ENCODE data around the gene GDPD5. TPM values are rescaled to one million over a fixed set of nuclear protein-coding genes. Genes with fewer than 3 reads are reported as not detected.

Gene GDPD5
- total and polyA plus RNA-seq, 9 of the 15 experiments (the other 6 are each of a cell fraction or from before 2014, with no cell fraction given): 0.32 to 27.3 (median 8.0) TPM

DNA sequence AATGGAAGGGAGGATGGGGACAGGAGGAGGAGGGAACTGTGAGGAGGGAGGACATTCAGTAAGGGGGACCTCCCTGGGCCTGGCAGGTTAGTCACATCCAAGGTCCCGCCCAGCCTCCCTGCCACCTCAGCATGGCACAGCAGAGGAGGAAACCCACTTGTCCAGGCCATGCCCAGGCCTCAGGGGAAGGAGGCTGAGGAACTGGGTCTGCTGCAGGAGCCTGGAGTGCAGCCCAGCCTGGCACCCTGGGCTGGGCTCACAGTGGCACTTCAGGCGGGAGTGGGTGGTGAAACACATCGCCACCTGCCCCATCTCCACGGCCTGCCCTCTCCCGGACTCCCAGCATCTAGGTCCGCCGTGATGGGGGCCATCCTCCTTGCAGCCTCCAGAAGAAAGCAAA, 75.5 kb downstream of the GDPD5 start:
- Histone ChIP-seq H3K27ac (ENCODE audit: extremely low read depth, low read depth, low read length) (no peak overlapping the region), H3K4me2 (ENCODE audit: insufficient read depth, low read length) (no peak overlapping the region), H4K20me1 (replicated peaks; ENCODE audit: control insufficient read depth, insufficient read depth, low read length) (no peaks in the 10 kb centered on the region), H3K4me1 (replicated peaks in 1 of 2; ENCODE audit: control insufficient read depth in 2 of 2, insufficient read depth in 2 of 2, low read length in 2 of 2) (peaks cover 0 to 9% of the 10 kb centered on the region in 2 experiments; a peak in 1 of 5 replicates), H2AFZ (ENCODE audit: low read depth, low read length) (no peak overlapping the region), H3K9me1 (ENCODE audit: control insufficient read depth, insufficient read depth, low read length) (no peaks in the 10 kb centered on the region), H3K27me3 (ENCODE audit: control insufficient read depth in 2 of 2, insufficient read depth in 2 of 2, low read length in 2 of 2) (no peaks in the 10 kb centered on the region), H3K9ac (ENCODE audit: insufficient read depth in 1 of 2, low read depth in 2 of 2, low read length in 2 of 2) (no peak overlapping the region), H3K4me3 (no peak overlapping the region), H3K9me3 (replicated peaks; ENCODE audit: control insufficient read depth, insufficient read depth, low read depth, low read length) (no peaks in the 10 kb centered on the region), H3K36me3 (ENCODE audit: control insufficient read depth, insufficient read depth, low read length) (no peaks in the 10 kb centered on the region; the same call in 2 of the 3 replicates), H3K79me2 (ENCODE audit: control insufficient read depth, insufficient read depth, low read length) (no peaks in the 10 kb centered on the region)
- WGBS (ENCODE audit: insufficient coverage, low coverage, missing lambda C conversion rate): 57% methylated on average over 7 of the region's 7 CpGs
- POLR2A ChIA-PET: interaction anchor here (0.5 kb wide), 1 partner anchor 873 kb away, joined by 4 read pairs; no protein-coding TSS in a partner anchor
- in situ Hi-C loops (cut with MboI): no loop called here
- TF ChIP-seq JUND (IDR thresholded peaks at IDR 0.05; ENCODE audit: borderline replicate concordance, low read depth, low read length) (no peak), JUND (tag; IDR thresholded peaks at IDR 0.05; ENCODE audit: borderline replicate concordance, low read depth, low read length) (no peak), NFYB (IDR thresholded peaks at IDR 0.05; ENCODE audit: extremely low read depth, insufficient read length) (no peak), ZNF408 (CRISPR knock-in tag; IDR thresholded peaks at IDR 0.05; ENCODE audit: low read depth) (no peak)
- TF ChIP-seq, protein P1, sequence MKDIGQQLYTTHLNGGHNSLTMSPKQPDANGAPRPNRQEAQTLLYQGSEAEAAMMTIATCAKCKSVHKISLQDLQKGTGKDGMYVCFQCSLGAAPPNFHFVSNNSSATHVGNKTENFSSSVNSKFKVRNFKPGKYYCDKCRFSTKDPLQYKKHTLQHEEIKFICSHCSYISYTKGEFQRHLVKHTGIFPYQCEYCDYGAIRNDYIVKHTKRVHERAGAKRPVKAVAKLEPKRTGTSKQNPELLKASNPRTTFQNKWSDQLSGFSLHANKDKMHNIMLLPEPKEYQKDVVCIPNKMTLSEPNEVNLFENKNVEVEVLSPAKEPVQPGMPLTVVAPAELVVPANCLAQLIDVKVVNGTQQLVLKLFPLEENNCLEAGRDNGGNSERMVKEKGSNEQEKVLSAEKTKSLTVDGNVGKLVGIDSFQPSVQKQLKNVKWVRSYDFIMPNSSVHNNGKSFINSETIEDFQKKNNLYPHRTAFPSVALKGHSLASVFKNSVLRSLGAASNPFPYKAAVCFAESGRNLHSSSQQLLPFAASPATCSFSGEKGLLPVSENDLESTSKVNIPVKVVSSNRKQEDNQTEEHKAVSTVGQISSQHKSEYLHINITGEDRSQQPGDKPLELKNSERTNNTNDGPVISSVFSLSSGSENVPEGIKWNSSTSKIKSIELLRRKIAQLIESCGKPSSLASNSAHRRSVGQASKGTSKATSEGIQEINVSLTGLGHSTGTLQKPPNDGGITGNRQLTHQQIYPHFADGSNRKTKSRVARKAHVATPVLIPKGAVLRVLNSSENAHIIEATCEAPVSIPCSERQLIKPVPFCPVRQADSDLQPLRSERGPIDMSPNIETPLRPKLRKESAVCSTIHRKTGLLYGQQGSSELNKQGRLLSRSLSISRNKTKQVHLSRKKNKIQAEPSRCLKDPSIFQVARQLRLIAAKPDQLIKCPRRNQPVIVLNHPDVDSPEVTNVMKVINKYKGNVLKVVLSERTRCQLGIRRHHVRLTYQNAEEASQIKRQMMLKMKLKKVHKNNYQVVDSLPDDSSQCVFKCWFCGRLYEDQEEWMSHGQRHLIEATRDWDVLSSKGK (CRISPR knock-in tag; IDR thresholded peaks at IDR 0.05): no peak
- TF ChIP-seq, protein P2, sequence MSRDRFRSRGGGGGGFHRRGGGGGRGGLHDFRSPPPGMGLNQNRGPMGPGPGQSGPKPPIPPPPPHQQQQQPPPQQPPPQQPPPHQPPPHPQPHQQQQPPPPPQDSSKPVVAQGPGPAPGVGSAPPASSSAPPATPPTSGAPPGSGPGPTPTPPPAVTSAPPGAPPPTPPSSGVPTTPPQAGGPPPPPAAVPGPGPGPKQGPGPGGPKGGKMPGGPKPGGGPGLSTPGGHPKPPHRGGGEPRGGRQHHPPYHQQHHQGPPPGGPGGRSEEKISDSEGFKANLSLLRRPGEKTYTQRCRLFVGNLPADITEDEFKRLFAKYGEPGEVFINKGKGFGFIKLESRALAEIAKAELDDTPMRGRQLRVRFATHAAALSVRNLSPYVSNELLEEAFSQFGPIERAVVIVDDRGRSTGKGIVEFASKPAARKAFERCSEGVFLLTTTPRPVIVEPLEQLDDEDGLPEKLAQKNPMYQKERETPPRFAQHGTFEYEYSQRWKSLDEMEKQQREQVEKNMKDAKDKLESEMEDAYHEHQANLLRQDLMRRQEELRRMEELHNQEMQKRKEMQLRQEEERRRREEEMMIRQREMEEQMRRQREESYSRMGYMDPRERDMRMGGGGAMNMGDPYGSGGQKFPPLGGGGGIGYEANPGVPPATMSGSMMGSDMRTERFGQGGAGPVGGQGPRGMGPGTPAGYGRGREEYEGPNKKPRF (IDR thresholded peaks at IDR 0.05; ENCODE audit: low read depth, low read length): no peak
- CTCF ChIA-PET (ENCODE audit: low intra/inter-chr PET ratio): no interaction called here
- ATAC-seq: no peak
- intact Hi-C loops (cut with micrococcal nuclease): no loop called here
- DNase-seq (ENCODE audit: extremely low read depth in 1 of 4, low spot score in 3 of 4): no peak
- FAIRE-seq: no peak
- BruUV-seq (replicated peaks): no TSS peak
